ENCODE measurements around the gene VWDE.
"Not testable (repeated sequence)": the region's sequence is repeated elsewhere in the genome, so short reads cannot be mapped to it uniquely, and the experiment has no call there.

DNA sequence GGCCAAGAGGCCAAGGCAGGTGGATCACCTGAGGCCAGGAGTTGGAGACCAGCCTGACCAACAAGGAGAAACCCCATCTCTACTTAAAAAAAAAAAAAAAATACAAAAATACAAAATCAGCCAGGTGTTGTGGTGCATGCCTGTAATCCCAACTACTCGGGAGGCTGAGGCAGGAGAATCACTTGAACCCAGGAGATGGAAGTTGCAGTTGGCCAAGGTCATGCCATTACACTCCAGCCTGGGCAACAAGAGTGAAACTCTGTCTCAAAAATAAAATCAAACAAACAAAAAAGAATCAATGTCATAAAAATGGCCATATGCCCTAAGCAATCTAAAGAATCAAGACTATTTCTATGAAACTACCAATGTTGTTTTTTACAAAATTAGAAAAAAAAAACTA lies 7.0 kb downstream of the VWDE start:
- TF ChIP-seq, protein P1, sequence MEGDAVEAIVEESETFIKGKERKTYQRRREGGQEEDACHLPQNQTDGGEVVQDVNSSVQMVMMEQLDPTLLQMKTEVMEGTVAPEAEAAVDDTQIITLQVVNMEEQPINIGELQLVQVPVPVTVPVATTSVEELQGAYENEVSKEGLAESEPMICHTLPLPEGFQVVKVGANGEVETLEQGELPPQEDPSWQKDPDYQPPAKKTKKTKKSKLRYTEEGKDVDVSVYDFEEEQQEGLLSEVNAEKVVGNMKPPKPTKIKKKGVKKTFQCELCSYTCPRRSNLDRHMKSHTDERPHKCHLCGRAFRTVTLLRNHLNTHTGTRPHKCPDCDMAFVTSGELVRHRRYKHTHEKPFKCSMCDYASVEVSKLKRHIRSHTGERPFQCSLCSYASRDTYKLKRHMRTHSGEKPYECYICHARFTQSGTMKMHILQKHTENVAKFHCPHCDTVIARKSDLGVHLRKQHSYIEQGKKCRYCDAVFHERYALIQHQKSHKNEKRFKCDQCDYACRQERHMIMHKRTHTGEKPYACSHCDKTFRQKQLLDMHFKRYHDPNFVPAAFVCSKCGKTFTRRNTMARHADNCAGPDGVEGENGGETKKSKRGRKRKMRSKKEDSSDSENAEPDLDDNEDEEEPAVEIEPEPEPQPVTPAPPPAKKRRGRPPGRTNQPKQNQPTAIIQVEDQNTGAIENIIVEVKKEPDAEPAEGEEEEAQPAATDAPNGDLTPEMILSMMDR (IDR thresholded peaks at IDR 0.05) = not testable (repeated sequence)
- not testable (repeated sequence) for TF ChIP-seq ZFX (IDR thresholded peaks at IDR 0.05; ENCODE audit: borderline replicate concordance)

Measured in 22Rv1 (cell line).